NOMO-1 treated with DMSO at 0.1 percent for 48 hours (cell line): Measurements from ENCODE around the gene FBXO44.

ENCODE experiments used
- DNase-seq: peaks from one replicate; lab custom pipeline; 2025; ENCODE audit not compliant: unreplicated experiment; lab: John Stamatoyannopoulos, UW

Gene FBXO44

GRCh38 chr1:11685210-11685752 lies 30.6 kb downstream of the FBXO44 start:
- DNase-seq = no peak

- DNase-seq = no peak
Measured at GRCh38 chr1:11688506-11688905, 33.8 kb downstream of the FBXO44 start.

GRCh38 chr1:11690397-11691301 lies 36.0 kb downstream of the FBXO44 start:
- DNase-seq = peak; percentile 18

GRCh38 chr1:11691302-11691914 lies 36.7 kb downstream of the FBXO44 start, which contains the start of gene DRAXIN:
Gene DRAXIN (plus strand): TSS chr1:11691710. CDS start chr1:11706259, 14,549 bp downstream.
- no peak for DNase-seq

- DNase-seq = no peak
Measured at GRCh38 chr1:11691928-11692711, 37.4 kb downstream of the FBXO44 start.

GRCh38 chr1:11693024-11693590 lies 38.4 kb downstream of the FBXO44 start:
- DNase-seq = peak; percentile 51

- DNase-seq = no peak
Measured at GRCh38 chr1:11693917-11694316, 39.2 kb downstream of the FBXO44 start.

- DNase-seq = no peak
Measured at GRCh38 chr1:11695861-11696260, 41.2 kb downstream of the FBXO44 start.

- DNase-seq = no peak
Measured at GRCh38 chr1:11697188-11697892, 42.7 kb downstream of the FBXO44 start.

GRCh38 chr1:11697893-11698210 lies 43.2 kb downstream of the FBXO44 start:
- DNase-seq = no peak

- no peak for DNase-seq
Measured at GRCh38 chr1:11700601-11701467, 46.2 kb downstream of the FBXO44 start.

- DNase-seq = no peak
Measured at GRCh38 chr1:11701551-11701961, 46.9 kb downstream of the FBXO44 start.

GRCh38 chr1:11701981-11702803 lies 47.5 kb downstream of the FBXO44 start:
- DNase-seq = no peak

- DNase-seq = no peak
Measured at GRCh38 chr1:11703357-11704193, 48.9 kb downstream of the FBXO44 start.

- no peak for DNase-seq
Measured at GRCh38 chr1:11704194-11704529, 49.5 kb downstream of the FBXO44 start.

GRCh38 chr1:11704691-11705475 lies 50.2 kb downstream of the FBXO44 start:
- DNase-seq = no peak

- DNase-seq = no peak
Measured at GRCh38 chr1:11705596-11705995, 50.9 kb downstream of the FBXO44 start.
